NCI-H345 (cell line): ENCODE results near the gene MED13L.

Experiments used
- DNase-seq: peaks from one replicate; lab custom pipeline; 2025; lab: John Stamatoyannopoulos, UW

The MED13L gene

GRCh38 chr12:116210762-116211161, 66.7 kb downstream of the MED13L start:
- DNase-seq: no peak

DNA sequence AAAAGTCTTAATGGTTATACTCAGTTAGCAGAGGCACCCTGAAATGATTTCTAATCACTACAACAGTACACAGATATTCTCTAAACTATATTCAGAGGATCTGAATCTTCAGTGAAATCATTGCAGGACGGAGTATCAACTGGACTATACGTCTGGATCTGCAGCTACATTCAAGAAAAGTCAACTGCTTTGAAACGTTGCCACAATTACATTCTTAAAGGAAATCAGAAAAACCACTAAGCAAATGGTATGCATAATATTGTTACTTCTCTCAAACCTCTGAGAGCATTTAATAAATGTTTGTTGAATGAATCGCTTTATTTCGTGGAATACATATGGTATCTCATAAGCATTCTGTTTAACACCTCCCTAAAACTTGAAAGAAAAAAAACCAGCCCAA, 67.4 kb downstream of the MED13L start:
- no peak for DNase-seq

- no peak for DNase-seq
These were observed 68.0 kb downstream of the MED13L start for GRCh38 chr12:116209503-116209902.

DNA sequence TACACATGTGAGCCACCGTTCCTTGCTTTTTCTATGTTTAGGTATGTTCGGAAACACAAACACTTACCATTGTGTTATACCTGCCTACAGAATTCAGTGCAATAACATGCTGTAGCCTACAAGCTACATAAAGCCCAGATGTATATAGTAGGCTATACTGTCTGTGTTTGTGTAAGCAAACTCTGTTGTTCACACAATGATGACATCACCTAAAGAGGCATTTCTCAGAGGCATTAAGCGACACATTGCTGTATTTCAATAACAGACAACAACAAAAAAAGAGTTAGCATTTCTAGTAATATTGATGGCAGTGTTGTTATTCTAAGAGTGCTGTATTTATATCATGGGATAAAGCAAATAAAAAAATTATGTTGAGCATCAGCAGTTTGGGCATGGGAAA, 70.2 kb downstream of the MED13L start:
- no peak for DNase-seq

- DNase-seq: no peak
These were observed 70.7 kb downstream of the MED13L start for GRCh38 chr12:116206828-116207227.

- DNase-seq: no peak
These were observed 72.7 kb downstream of the MED13L start for GRCh38 chr12:116204785-116205184.

DNA sequence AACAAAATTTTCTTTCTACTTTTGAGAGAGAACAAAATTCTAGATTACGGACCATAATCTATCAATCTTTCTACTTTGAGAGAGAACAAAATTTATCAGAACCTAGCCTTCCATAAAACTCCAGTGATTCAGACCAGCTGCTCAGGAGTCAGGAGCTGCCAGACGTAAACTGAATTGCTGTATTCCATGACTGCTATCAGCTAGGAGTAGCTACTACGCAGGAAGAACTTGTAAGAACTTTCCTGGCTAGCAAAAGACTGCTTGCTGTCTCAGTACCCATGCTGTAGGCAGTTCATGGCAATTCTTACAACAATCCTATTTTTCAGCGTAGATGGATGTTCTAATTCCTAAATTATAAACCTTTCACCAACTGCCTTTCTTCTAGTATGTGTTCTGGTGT, 73.3 kb downstream of the MED13L start:
- DNase-seq: no peak

GRCh38 chr12:116202940-116203339, 74.6 kb downstream of the MED13L start:
- DNase-seq: no peak

GRCh38 chr12:116202433-116202832, 75.1 kb downstream of the MED13L start:
- DNase-seq: no peak

- DNase-seq: no peak
These were observed 75.6 kb downstream of the MED13L start for GRCh38 chr12:116201908-116202307.

DNA sequence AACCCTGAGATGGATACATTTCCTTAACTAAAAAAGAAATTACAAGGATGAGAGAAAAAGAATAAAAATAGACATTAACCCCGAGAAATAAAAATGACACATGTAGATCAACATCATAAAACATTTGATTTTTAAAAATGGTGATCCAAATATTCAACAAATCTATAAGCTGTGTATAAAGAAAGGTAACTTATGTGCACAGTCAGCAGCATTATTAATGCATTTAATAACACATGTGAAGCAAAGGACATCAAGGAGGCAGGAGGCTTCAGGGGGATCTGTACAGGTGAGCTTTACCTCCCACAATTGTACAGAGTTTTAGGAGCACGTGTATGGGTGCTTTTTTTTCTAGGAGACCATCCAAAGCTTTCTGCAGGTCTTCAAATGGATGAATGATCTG, 76.1 kb downstream of the MED13L start:
- DNase-seq: no peak

- DNase-seq: no peak
These were observed 76.7 kb downstream of the MED13L start for GRCh38 chr12:116200812-116201211.

GRCh38 chr12:116199160-116199706, 78.3 kb downstream of the MED13L start:
- DNase-seq: no peak

GRCh38 chr12:116196752-116197718, 80.5 kb downstream of the MED13L start:
- no peak for DNase-seq

- no peak for DNase-seq
These were observed 81.3 kb downstream of the MED13L start for GRCh38 chr12:116196226-116196625.

DNA sequence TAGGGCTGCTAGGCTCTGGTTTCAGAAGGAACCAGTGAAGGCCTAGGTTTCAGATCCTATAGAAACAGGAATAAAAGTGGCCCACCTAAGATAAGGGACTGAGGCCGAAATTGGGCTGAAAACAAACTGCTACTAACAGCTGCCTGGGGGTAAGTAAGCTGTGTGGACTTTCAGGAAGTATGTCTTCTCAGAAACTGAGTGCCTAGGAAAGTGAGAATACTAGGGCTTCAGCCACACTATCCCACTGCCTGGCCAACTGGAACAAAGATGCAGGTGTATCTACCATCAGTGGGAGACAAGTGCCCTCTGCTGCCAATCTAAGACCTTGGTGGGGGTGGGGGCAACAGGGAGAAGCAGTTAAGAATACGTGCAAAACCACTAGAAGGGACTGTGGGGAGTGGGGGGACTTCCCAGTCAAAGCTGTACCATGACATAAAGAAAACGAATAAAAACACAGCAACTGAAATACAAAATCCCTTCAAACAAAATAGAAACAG, 82.5 kb downstream of the MED13L start:
- DNase-seq: no peak

DNA sequence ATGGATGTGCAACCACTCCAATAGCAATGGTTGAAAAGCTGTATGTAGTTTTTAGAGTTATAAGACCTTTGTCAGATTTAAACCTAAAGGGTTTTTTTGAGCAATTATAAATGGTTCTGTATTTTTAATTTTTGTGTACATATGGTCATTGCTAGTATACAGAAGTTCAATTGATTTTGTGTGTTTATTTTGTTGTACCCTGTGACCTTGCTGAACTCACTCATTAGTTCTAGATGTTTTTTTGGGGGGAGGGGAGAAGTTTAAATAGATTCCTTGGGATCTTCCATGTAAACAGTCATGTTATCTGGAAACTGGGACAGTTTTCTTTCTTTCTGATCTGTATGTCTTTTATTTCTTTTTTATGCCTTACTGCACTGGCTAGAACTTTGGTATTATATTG, 87.8 kb downstream of the MED13L start:
- no peak for DNase-seq

DNA sequence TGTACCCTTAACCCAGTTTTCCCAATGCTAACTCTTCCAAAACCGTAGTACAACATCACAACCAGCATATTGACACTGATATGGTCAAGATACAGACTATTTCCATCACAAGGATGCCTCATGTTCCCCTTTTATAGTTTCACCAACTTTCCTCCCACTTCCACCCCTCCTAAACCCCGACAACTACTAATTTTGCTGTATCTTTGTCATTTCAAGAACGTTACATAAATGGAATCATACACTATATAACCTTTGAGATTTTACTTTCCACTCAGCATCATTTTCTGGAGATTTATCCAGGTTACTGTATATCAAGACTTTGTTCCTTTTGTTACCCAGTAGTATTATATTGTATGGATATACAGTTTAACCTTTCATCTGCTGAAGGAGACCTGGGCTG, 88.9 kb downstream of the MED13L start:
- DNase-seq: no peak

GRCh38 chr12:116187151-116187511, 90.4 kb downstream of the MED13L start:
- no peak for DNase-seq

- DNase-seq: no peak
These were observed 90.9 kb downstream of the MED13L start for GRCh38 chr12:116186482-116187150.

DNA sequence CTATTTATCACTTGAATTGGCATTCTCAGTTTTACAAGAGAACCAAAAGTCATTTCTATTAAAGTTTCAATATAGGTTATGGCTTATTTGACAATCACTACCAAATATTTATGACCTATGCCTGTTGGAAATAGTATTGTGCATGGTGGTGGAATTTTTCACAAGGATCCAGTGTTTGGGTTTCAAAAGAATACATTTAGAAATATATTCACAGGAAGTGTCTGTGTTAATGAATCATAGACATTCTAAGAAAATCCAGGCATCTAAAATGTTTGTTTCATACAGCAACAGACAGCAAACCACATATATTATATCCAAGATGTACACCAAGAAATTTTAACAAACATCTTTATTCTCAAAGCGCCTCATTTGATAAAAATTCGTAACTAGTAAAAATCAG, 92.7 kb downstream of the MED13L start:
- DNase-seq: no peak

DNA sequence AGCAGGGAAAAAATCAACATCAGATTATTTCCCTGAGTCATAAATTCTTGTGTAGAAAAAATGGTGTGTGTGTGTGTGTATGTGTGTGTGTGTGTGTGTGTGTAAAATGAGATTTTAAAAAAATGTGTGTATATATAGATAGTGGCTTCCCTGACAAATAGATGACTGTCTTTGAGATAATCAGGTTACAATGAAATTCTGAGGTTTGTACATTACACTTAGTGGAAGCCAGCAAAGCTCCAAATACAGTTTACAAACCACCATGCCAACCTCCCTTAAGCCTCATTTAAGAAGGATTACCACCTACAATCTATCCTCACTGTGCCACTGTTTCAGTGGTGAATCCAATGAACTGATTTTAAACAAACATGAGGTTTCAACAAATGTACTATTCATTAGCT, 93.8 kb downstream of the MED13L start:
- no peak for DNase-seq
